Stimulated activated CD4-positive, alpha-beta T cell treated with anti-CD3 and anti-CD28 coated beads, TNF-alpha, amount 100 ng/mL, for 1 hour (primary cell): ENCODE results near the gene B3GNT5.
"Not testable (repeated sequence)": the region's sequence is repeated elsewhere in the genome, so short reads cannot be mapped to it uniquely, and the experiment has no call there.

ENCODE experiments used
- DNase-seq, 3 donors: peaks; one replicate each; pipeline ENCODE4 v3.0.0-alpha.2; 2020; ENCODE audit warnings: low read depth in 3 of 3, low spot score in 1 of 3

Gene B3GNT5

GRCh38 chr3:183230251-183230650 lies 22.8 kb upstream of the B3GNT5 start:
- not testable (repeated sequence) for DNase-seq

- no peak for DNase-seq
Observed at GRCh38 chr3:183230826-183231225, 22.2 kb upstream of the B3GNT5 start.

GRCh38 chr3:183233966-183234365 lies 19.1 kb upstream of the B3GNT5 start:
- DNase-seq, result no peak

GRCh38 chr3:183239046-183239445 lies 14.0 kb upstream of the B3GNT5 start:
- no peak for DNase-seq

GRCh38 chr3:183242431-183242830 lies 10.6 kb upstream of the B3GNT5 start:
- no peak for DNase-seq

GRCh38 chr3:183244219-183244618 lies 8.8 kb upstream of the B3GNT5 start:
- no peak for DNase-seq

- DNase-seq, result no peak
Observed at GRCh38 chr3:183244981-183245476, 8.0 kb upstream of the B3GNT5 start.

GRCh38 chr3:183247011-183247589 lies 6.0 kb upstream of the B3GNT5 start:
- DNase-seq, result no peak

GRCh38 chr3:183249006-183249718 lies 3.9 kb upstream of the B3GNT5 start:
- DNase-seq, result no peak

GRCh38 chr3:183252118-183252782 lies 803 bp upstream of the B3GNT5 start:
- DNase-seq, result no peak

- DNase-seq, result peak in 1 of 3 donors; percentile 16
Observed at GRCh38 chr3:183253528-183254486, 754 bp downstream of the B3GNT5 start.

- no peak for DNase-seq
Observed at GRCh38 chr3:183254487-183255347, 1.7 kb downstream of the B3GNT5 start.

GRCh38 chr3:183255348-183255730 lies 2.3 kb downstream of the B3GNT5 start:
- DNase-seq, result no peak

GRCh38 chr3:183259087-183259486 lies 6.0 kb downstream of the B3GNT5 start:
- DNase-seq, result no peak

- no peak for DNase-seq
Observed at GRCh38 chr3:183259621-183260020, 6.6 kb downstream of the B3GNT5 start.

GRCh38 chr3:183260167-183260904 lies 7.3 kb downstream of the B3GNT5 start:
- no peak for DNase-seq

GRCh38 chr3:183261151-183261724 lies 8.2 kb downstream of the B3GNT5 start:
- no peak for DNase-seq

GRCh38 chr3:183262875-183263378 lies 9.9 kb downstream of the B3GNT5 start:
- no peak for DNase-seq

GRCh38 chr3:183264268-183264667 lies 11.2 kb downstream of the B3GNT5 start:
- no peak for DNase-seq
